ENCODE measurements around the gene RAPGEF1. TPM values are rescaled to one million over a fixed set of nuclear protein-coding genes. Genes with fewer than 3 reads are reported as not detected.

RAPGEF1 gene
- total RNA-seq, 1 experiment from 2014 or later: 55.6 TPM

DNA sequence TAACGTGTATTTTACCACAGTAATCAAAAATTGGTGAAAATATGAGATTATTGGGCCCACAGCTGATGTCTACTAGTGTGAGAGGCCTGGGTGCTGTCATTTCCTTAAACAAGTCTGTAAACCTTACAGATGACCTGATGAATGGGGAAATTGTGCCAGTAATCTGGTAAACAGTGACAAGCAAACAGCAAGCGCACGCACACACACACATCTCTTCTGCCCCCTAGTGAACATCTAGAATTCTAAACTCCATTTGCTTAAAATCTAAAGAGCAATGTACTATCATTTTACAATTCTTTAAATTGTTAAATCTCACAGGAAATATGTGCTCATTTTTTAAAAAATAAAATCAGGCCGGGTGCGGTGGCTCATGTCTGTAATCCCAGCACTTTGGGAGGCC, 7.5 kb upstream of the RAPGEF1 start:
- no peak overlapping the region for H4K8ac ChIP-seq (replicated peaks; ENCODE audit: insufficient read length, low read depth, low read length)
- Mint-ChIP-seq H3K36me3 (ENCODE audit: insufficient read depth in 1 of 3, low read depth in 3 of 3) (no peaks in the 10 kb centered on the region; a peak in 1 of 7 replicates), H3K27me3 (ENCODE audit: low read depth) (no peaks in the 10 kb centered on the region; the same call in 1 of the 2 replicates), H3K4me3 (no peak overlapping the region), H3K4me1 (no peaks in the 10 kb centered on the region), H3K27ac (no peak overlapping the region), H3K9me3 (peaks cover 1 to 3% of the 10 kb centered on the region in 2 experiments; a peak in 4 of 5 replicates)
- no peak overlapping the region for H3K4me2 ChIP-seq (ENCODE audit: insufficient read depth, insufficient read length, low read length)
- H3K79me1 ChIP-seq (ENCODE audit: insufficient read depth, low read depth, low read length, poor library complexity, severe bottlenecking): no peaks in the 10 kb centered on the region
- H3K9me3 ChIP-seq (ENCODE audit: control insufficient read depth, low read depth, low read length): no peaks in the 10 kb centered on the region
- H3K79me2 ChIP-seq (ENCODE audit: insufficient read depth, low read length): no peaks in the 10 kb centered on the region
- no peaks in the 10 kb centered on the region for H3K27me3 ChIP-seq (ENCODE audit: insufficient read depth, low read length)
- no peak overlapping the region for H3K23ac ChIP-seq (ENCODE audit: insufficient read length, low read depth, low read length)
- H2AK5ac ChIP-seq (ENCODE audit: insufficient read length, low read length): no peak overlapping the region
- no peak overlapping the region for H4K5ac ChIP-seq (ENCODE audit: insufficient read length, low read depth, low read length)
- H3K56ac ChIP-seq (ENCODE audit: insufficient read length, low read depth, low read length): no peak overlapping the region
- H2BK15ac ChIP-seq (ENCODE audit: low read depth, low read length): no peak overlapping the region
- H2BK12ac ChIP-seq (ENCODE audit: insufficient read length, low read depth, low read length): no peak overlapping the region
- TF ChIP-seq, protein P1, sequence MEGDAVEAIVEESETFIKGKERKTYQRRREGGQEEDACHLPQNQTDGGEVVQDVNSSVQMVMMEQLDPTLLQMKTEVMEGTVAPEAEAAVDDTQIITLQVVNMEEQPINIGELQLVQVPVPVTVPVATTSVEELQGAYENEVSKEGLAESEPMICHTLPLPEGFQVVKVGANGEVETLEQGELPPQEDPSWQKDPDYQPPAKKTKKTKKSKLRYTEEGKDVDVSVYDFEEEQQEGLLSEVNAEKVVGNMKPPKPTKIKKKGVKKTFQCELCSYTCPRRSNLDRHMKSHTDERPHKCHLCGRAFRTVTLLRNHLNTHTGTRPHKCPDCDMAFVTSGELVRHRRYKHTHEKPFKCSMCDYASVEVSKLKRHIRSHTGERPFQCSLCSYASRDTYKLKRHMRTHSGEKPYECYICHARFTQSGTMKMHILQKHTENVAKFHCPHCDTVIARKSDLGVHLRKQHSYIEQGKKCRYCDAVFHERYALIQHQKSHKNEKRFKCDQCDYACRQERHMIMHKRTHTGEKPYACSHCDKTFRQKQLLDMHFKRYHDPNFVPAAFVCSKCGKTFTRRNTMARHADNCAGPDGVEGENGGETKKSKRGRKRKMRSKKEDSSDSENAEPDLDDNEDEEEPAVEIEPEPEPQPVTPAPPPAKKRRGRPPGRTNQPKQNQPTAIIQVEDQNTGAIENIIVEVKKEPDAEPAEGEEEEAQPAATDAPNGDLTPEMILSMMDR (conservative IDR thresholded peaks at IDR 0.05): peak; percentile 69
- no peak overlapping the region for H2AFZ ChIP-seq (ENCODE audit: low read length)
- H2BK5ac ChIP-seq (ENCODE audit: insufficient read length, low read length): no peak overlapping the region
- no peaks in the 10 kb centered on the region for H3K23me2 ChIP-seq (ENCODE audit: insufficient read length, low read depth, low read length, poor library complexity, severe bottlenecking)
- H3T11ph ChIP-seq (ENCODE audit: low read length): no peak overlapping the region
- H2BK20ac ChIP-seq (ENCODE audit: low read depth, low read length, poor library complexity, severe bottlenecking): no peak overlapping the region
- no peak overlapping the region for H3K14ac ChIP-seq (ENCODE audit: insufficient read depth, low read length)
- no peak overlapping the region for H3K18ac ChIP-seq (ENCODE audit: insufficient read length, low read depth, low read length)
- H3K4ac ChIP-seq (ENCODE audit: low read depth, low read length): no peak overlapping the region
- no peak overlapping the region for H3K9ac ChIP-seq (ENCODE audit: extremely low read depth, insufficient read length, low read length)
- H4K20me1 ChIP-seq (ENCODE audit: control insufficient read depth, insufficient read depth, insufficient read length): no peaks in the 10 kb centered on the region
- DNase-seq: no peak
- WGBS (ENCODE audit: extremely low coverage, insufficient read length, low lambda C conversion rate): no CpG with 5 or more reads among the region's 5 CpGs
- no peaks in the 10 kb centered on the region for H3K4me1 ChIP-seq (ENCODE audit: insufficient read depth, low read length)
- H4K91ac ChIP-seq (ENCODE audit: insufficient read length, low read depth, low read length): no peak overlapping the region
- H2BK120ac ChIP-seq (ENCODE audit: low read depth, low read length, poor library complexity, severe bottlenecking): no peak overlapping the region
- no peak overlapping the region for H3K27ac ChIP-seq (ENCODE audit: insufficient read length, low read depth, low read length)

Measured in H9 (cell line).